Esophagus mucosa (tissue), 1 donor: ENCODE results near the gene CLEC2D. TPM values are rescaled to one million over a fixed set of nuclear protein-coding genes. Genes with fewer than 3 reads are reported as not detected.
"Not testable (repeated sequence)": the region's sequence is repeated elsewhere in the genome, so short reads cannot be mapped to it uniquely, and the experiment has no call there.

Experiments used
- ATAC-seq: fragments of 200-7000 bp; cut with Tn5 transposase; one replicate; pipeline ENCODE4 v1.9.1; 2020
- total RNA-seq: library from RNA; stranded (reverse); gene quantifications from one replicate; pipeline ENCODE4 v1.2.4, GENCODE V29; 2023
- donor health status: DM: yes; HTN: yes; CAD: no.

The CLEC2D gene
- total RNA-seq, 1 donor from 2014 or later: 3.7 TPM

- ATAC-seq: no peak
Observed at GRCh38 chr12:9730591-9730990, 61.1 kb downstream of the CLEC2D start.

GRCh38 chr12:9731393-9731792, 61.9 kb downstream of the CLEC2D start:
- ATAC-seq: no peak

DNA sequence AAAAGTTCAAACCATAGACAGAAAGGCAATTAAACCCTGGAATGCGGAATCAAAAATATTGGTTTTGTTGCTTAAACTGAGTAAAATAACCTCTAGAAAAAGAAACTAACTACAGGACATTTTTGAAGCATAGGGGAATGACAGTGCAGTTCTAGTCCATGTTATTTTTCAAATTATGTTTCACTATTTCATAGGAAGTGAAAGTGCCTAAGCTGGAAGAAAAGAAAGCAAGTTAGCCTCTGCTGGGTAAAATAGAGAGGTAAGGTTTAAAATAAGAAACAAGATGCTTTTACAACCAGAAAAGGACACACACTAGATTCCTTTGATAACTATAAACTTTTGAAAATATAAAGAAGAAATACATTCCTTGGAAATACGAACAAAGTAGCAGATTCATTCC, 62.3 kb downstream of the CLEC2D start:
- no peak for ATAC-seq

GRCh38 chr12:9732921-9733461, 63.5 kb downstream of the CLEC2D start, which contains the start of gene CLECL1:
TSS of gene CLECL1 (minus strand) at chr12:9733097.
- ATAC-seq: no peak

GRCh38 chr12:9735601-9736000, 66.1 kb downstream of the CLEC2D start:
- ATAC-seq: no peak

DNA sequence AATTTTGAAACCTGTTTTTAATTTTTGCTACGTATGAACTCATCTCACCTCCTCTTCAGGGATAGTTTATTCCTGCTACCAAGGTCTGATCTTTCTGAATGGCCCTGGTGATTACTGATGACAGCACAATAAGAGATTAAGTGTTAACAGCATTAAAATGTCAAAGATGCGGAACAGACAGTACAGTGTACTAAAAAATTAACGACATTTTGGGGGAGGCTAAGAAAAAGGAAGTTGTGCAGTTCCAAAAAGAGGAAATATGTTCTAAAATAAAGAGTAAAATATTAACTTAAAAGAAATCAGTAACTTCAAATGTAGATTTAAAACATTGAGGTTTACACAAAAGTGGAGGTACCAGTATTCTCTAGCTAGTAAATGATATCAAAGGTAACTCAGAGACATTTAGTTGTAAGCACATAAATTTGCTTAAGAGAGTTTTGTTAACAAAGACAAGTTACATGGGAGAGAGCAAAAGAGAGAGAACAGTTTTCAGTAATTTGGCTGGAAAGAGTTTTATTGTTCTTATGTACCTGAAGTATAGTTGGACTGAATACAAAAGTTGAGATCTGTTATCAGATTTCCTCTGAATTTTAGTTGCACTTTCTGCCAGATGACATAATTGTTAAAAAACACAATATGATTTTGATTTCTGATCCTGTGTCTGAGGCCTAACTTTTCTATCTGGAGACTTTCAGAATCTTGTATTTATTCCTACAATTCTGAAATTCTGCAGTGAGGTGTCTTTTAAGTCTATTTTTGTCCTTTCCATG, 67.6 kb downstream of the CLEC2D start:
- no peak for ATAC-seq

GRCh38 chr12:9738905-9739304, 69.4 kb downstream of the CLEC2D start:
- not testable (repeated sequence) for ATAC-seq

- ATAC-seq: not testable (repeated sequence)
Observed at GRCh38 chr12:9739404-9740105, 70.0 kb downstream of the CLEC2D start.

GRCh38 chr12:9740106-9740750, 70.7 kb downstream of the CLEC2D start:
- ATAC-seq: peak; percentile 45

DNA sequence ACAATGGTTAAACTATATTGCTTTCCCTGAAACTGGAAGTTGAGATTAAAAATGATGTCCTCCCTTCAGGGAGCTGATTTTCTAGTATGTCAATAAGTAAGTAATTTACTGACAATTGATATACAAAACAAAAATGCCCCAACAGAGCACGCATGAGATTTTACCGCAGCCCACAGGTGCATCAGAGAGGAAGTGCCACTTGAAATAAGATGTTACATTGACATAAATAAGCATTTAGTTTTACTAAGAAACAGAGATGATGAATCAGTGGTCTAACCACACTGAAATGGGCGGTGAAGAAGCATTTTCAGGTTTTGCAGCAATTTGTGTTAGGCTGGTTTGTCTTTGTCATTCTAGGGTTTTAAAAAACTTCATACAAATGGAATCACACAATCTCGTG, 72.2 kb downstream of the CLEC2D start:
- peak; percentile 36 for ATAC-seq

- ATAC-seq: peak; percentile 92
Observed at GRCh38 chr12:9742661-9743060, 73.1 kb downstream of the CLEC2D start.

DNA sequence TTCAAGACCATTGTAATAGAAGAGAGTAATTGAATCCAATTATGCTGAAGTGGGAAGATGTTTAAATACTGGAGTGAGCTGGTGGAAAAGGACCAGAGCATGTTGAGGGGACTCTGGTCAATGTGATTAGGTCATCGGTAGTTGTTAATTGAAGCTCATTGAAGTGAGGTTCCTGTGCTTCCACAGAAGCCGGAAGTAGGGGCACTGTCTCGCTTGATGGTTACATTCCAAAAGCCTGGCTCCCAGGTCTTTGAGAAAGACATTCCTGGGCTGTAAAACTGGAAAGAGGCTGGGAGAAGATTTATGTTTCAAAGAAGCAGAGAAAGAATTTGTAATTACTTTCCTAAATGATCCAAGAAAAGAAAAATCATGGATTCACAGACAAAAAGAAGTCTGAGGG, 75.7 kb downstream of the CLEC2D start:
- no peak for ATAC-seq

Other genes starting within 250 kb of the CLEC2D start
- gene KLRB1, start 61.8 kb upstream of the CLEC2D start, total RNA-seq: 0.56 TPM
- not detected for gene CLECL1, start 63.4 kb downstream of the CLEC2D start, total RNA-seq
- 0.68 TPM for gene CD69, start 91.2 kb downstream of the CLEC2D start, total RNA-seq
- gene KLRF1, start 157.8 kb downstream of the CLEC2D start, total RNA-seq: 0.36 TPM
- gene CLEC2B, start 199.6 kb downstream of the CLEC2D start, total RNA-seq: 13.0 TPM
- not detected for gene KLRF2, start 211.8 kb downstream of the CLEC2D start, total RNA-seq